SW 1271 (cell line): ENCODE results near the gene MPG.
A peak's percentile ranks its signal among the peaks of the same experiment; 100 is the strongest.

ENCODE experiments used
- DNase-seq, 2 experiments: peaks; one replicate each; lab custom pipeline; 2025; lab: John Stamatoyannopoulos, UW

MPG gene

GRCh38 chr16:50769-51591, 27.0 kb upstream of the MPG start:
- no peak for DNase-seq

DNA sequence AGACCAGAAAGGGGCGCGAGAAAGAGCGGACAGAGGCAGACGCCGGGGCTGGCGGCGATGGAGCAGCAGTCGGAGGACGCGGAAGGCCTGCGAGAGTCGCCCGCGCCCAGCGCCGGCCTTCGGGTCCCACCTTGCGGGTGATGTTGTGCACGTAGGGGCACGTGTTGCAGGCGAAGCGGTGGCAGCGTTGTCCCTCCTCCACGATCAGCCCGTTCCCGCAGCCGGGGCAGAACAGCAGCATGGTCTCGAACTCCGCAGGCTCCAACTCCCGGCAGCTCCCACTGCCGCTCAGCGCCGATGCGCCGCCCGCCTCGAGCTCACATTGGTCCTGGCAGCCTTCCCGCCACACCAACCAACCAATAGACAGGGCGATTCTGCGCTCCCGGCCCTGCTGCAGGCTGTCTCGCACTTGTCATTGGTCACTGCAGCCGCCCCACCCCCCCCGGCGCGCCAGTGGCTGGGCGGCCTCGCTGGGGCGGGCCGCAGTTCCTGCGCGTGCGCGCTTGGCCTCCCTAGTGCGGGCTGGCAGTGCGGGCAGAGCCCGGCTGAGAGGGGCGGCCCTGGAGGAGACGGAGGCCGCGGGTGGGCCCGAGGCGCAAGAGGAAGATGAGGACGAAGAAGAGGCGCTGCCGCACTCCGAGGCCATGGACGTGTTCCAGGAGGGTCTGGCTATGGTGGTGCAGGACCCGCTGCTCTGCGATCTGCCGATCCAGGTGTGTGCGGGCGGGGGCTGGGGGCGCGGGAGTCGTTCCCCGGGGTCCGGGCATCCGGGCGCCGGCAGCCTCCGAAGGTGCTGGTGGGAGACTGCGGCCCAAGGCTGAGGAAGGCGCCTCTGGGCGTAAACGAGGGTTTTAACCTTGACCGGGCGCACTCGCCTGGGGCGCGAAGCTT, 24.4 kb upstream of the MPG start, which contains the start of the genes POLR3K and SNRNP25:
TSS of gene POLR3K (minus strand) at position 263 of the 891 bp plus-strand sequence. CDS start at position 241, 22 bp downstream.
TSS of gene SNRNP25 (plus strand) at position 483 of the 891 bp plus-strand sequence. CDS start at position 672, 189 bp downstream.
- peak; percentile 47 to 79 for DNase-seq

DNA sequence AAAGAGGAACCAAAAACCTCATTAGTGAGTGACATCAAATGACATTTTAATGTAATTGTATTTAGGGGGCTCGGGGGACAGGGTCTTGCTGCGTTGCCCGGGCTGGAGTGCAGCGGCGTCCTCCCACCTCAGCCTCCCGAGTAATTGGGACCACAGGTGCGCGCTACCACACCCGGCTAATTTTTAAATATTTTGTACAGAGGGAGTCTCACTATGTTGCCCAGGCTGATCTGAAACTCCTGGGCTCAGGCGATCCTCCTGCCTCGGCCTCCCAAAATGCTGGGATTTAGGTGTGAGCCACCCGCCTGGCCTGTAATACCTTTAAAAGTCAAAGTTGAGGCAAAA, 23.8 kb upstream of the MPG start:
- DNase-seq: no peak

GRCh38 chr16:55571-56136, 22.4 kb upstream of the MPG start:
- DNase-seq: no peak

DNA sequence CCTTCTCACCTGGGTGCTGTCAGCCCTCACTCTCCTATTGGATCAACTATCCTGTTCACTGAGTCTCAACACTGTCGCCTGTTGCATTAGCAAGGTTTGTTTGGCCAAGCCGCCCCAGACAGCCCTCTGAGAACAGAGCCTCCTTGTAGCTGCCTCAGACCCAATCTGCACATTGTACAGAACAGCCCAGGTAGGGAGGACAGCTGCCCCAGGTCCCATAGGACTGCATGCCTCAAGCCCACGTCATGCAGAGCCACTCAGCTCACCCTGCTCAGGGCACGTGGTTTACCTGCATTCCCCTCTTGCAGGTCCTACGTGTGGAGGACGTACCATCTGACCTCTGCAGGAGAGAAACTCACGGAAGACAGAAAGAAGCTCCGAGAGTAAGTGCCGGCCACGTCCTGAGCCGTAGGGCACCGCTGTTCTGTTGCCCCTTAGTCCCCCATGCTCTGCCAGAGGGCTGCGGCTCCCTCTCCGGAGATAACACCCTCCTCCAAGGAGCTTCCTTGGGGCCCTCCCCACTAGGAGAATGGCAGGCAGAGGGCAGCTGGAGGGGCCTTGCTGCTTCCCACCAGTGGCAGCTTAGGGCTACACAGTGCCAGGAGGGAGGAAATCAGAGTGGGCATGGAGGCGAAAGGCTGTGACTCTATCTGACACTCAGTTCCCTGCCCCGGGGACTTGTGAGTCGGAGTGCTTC, 21.6 kb upstream of the MPG start:
- no peak for DNase-seq

GRCh38 chr16:57711-58110, 20.3 kb upstream of the MPG start:
- DNase-seq: no peak

GRCh38 chr16:58491-59439, 19.3 kb upstream of the MPG start:
- no peak for DNase-seq

GRCh38 chr16:59440-60059, 18.5 kb upstream of the MPG start:
- DNase-seq: no peak

GRCh38 chr16:60166-60565, 17.9 kb upstream of the MPG start:
- DNase-seq: no peak

GRCh38 chr16:60929-61878, 16.8 kb upstream of the MPG start:
- DNase-seq: no peak

DNA sequence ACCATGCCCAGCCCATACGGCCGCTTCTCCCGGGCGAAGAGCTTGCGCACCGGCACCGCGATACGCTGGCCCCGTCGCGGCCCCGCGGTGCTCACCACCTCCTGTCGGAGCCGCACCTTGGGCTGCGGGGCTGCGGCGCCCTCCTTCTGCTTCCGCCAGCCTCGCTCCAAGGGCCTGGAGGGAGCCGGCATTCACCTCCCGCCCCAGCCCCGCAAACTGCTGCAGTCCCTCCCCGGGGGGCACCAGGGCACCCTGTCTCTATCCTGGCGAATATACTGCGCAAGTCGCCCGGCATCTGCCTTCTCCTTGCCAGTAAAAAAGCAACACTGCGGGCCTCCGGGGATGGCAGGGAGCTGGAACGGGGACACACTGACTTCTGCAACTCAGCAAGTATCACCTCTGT, 16.1 kb upstream of the MPG start:
- no peak for DNase-seq

- DNase-seq: no peak
Measured at GRCh38 chr16:62283-62967, 15.6 kb upstream of the MPG start.

DNA sequence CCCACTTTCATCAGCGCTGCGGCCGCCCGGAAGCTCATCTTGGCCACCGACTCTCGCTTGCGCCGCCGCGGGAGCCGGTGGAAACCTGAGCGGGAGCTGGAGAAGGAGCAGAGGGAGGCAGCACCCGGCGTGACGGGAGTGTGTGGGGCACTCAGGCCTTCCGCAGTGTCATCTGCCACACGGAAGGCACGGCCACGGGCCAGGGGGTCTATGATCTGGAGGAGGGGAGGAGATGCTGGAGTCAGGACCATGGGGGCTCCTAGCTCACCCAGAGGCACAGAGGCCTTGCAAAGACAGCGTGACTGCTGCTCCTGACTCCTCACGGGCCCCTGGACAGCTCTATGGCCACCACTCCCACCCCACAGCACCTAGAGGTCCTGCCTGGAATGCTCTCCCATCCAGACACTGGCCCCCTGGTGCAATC, 15.0 kb upstream of the MPG start:
- no peak for DNase-seq

GRCh38 chr16:63466-63865, 14.6 kb upstream of the MPG start:
- no peak for DNase-seq

- DNase-seq: no peak
Measured at GRCh38 chr16:63998-64913, 13.8 kb upstream of the MPG start.

GRCh38 chr16:64914-65255, 13.1 kb upstream of the MPG start:
- no peak for DNase-seq

GRCh38 chr16:65745-66144, 12.3 kb upstream of the MPG start:
- DNase-seq: peak in 1 of 2 experiments; percentile 37
